Measurements from ENCODE around the gene RGCC.

RGCC gene

DNA sequence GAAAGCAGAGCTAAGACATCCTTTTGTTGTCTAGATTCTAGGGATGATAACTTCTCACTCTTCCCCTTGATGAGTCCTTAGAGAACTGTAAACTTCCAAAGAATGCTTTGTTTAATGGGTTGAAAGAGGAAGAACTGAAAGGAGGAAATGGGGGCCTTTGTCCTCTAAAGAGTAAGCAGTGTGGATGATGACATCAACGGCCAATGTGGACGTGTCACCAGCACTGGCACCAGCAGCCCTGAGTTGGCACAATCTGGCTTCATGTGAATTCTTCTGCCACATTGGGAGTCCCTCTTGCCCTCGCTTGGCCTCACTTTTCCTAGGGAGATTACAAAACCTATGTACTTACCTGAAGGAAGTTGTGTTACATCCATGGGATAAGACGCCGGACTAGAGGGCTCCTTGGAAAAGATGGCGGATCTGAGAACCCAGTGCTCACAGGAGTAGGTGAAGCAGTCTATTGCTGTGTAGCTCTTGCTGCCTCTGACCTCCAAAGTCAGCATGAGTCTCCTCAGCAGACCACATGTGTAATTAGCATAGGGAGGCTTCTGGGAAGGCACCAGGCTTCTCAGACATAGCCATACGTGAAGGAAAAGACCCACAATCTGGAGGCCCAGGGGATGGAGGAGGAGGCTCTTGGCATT is 62.8 kb downstream of the RGCC start:
- no peak for DNase-seq (ENCODE audit: low read depth)
- peaks cover 5% of the 10 kb centered on the region for H3K27me3 ChIP-seq (replicated peaks; ENCODE audit: control insufficient read depth, insufficient read depth, low read length)
- H3K36me3 ChIP-seq (ENCODE audit: control insufficient read depth, insufficient read depth, low read length, severe bottlenecking), result no peaks in the 10 kb centered on the region
- H3K9me3 ChIP-seq (ENCODE audit: control insufficient read depth, low read length), result no peaks in the 10 kb centered on the region
- no peak overlapping the region for H3K9ac ChIP-seq (ENCODE audit: low read length)
- no peak overlapping the region for H3K4me3 ChIP-seq (ENCODE audit: low read length)
- H3K4me1 ChIP-seq (ENCODE audit: control insufficient read depth, insufficient read depth, low read length), result no peaks in the 10 kb centered on the region
